ENCODE measurements around the gene EFCAB6.

EFCAB6 gene

GRCh38 chr22:43814264-43814663 is 2.2 kb upstream of the EFCAB6 start:
- TF ChIP-seq RAD21 (IDR thresholded peaks at IDR 0.05; ENCODE audit: low read depth) (no peak), YY1 (IDR thresholded peaks at IDR 0.05; ENCODE audit: low read depth) (no peak), CREB1 (IDR thresholded peaks at IDR 0.05; ENCODE audit: low read depth) (no peak), EP300 (IDR thresholded peaks at IDR 0.05; ENCODE audit: borderline replicate concordance) (no peak), TCF12 (IDR thresholded peaks at IDR 0.05; ENCODE audit: low read depth) (no peak), FOXM1 (IDR thresholded peaks at IDR 0.05; ENCODE audit: borderline replicate concordance, low read depth) (no peak), ZBTB7A (IDR thresholded peaks at IDR 0.05; ENCODE audit: low read depth) (no peak), TAF1 (IDR thresholded peaks at IDR 0.05; ENCODE audit: low read depth) (no peak), NFIC (IDR thresholded peaks at IDR 0.05) (no peak), CEBPB (IDR thresholded peaks at IDR 0.05) (no peak), EGR1 (IDR thresholded peaks at IDR 0.05) (no peak), TEAD4 (IDR thresholded peaks at IDR 0.05) (no peak), REST (IDR thresholded peaks at IDR 0.05; ENCODE audit: low read depth) (no peak)
- TF ChIP-seq, protein P1, sequence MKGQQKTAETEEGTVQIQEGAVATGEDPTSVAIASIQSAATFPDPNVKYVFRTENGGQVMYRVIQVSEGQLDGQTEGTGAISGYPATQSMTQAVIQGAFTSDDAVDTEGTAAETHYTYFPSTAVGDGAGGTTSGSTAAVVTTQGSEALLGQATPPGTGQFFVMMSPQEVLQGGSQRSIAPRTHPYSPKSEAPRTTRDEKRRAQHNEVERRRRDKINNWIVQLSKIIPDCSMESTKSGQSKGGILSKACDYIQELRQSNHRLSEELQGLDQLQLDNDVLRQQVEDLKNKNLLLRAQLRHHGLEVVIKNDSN (IDR thresholded peaks at IDR 0.05) = no peak
- TF ChIP-seq, protein P2, sequence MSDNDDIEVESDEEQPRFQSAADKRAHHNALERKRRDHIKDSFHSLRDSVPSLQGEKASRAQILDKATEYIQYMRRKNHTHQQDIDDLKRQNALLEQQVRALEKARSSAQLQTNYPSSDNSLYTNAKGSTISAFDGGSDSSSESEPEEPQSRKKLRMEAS (IDR thresholded peaks at IDR 0.05) = no peak

DNA sequence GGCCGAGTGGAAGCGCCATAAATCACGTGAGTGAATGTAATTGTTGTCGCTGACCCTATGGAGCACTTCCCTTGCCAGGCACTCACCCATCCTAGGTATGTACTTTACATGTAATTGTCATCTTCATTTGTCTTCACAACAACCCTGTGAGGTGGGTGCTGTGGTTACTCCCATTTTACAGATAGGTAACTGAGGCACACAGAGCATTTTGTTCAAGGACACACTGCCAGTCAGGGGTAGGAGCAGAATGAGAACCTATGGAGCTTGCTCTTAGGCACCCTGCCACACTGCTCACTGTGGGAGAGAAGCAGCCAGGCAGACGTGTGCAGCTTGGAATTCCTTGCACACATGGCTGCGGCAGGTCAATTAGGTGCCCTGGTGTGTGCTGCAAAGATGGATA is 785 bp upstream of the EFCAB6 start:
- TF ChIP-seq TCF12 (IDR thresholded peaks at IDR 0.05; ENCODE audit: low read depth) (no peak), CREB1 (IDR thresholded peaks at IDR 0.05; ENCODE audit: low read depth) (no peak), CEBPB (IDR thresholded peaks at IDR 0.05) (no peak), FOXM1 (IDR thresholded peaks at IDR 0.05; ENCODE audit: borderline replicate concordance, low read depth) (no peak), TAF1 (IDR thresholded peaks at IDR 0.05; ENCODE audit: low read depth) (no peak), YY1 (IDR thresholded peaks at IDR 0.05; ENCODE audit: low read depth) (no peak), NFIC (IDR thresholded peaks at IDR 0.05) (no peak), EGR1 (IDR thresholded peaks at IDR 0.05) (no peak), TEAD4 (IDR thresholded peaks at IDR 0.05) (no peak), ZBTB7A (IDR thresholded peaks at IDR 0.05; ENCODE audit: low read depth) (no peak), EP300 (IDR thresholded peaks at IDR 0.05; ENCODE audit: borderline replicate concordance) (no peak), RAD21 (IDR thresholded peaks at IDR 0.05; ENCODE audit: low read depth) (no peak), REST (IDR thresholded peaks at IDR 0.05; ENCODE audit: low read depth) (no peak)
- TF ChIP-seq, protein P2 (IDR thresholded peaks at IDR 0.05) = no peak
- TF ChIP-seq, protein P1 (IDR thresholded peaks at IDR 0.05) = no peak

DNA sequence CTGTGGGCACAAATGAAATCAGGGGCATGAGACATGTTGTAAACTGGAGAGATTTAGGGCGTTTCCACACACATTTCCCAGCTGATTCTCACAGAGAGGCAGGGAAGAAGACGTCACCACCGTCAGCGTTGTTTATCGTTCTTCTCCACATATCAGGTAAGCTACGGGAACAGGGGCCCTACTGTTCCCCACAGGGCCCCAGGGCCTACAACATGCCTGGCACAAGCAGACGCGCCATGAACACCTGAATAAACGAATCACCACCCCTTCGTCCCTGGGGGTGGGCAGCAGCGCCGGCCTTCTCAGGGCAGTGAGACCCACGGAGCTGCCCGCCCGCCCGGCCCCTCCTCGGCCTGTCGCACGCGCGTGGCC is 342 bp downstream of the EFCAB6 start:
- TF ChIP-seq, protein P2 (IDR thresholded peaks at IDR 0.05) = no peak
- TF ChIP-seq CREB1 (IDR thresholded peaks at IDR 0.05; ENCODE audit: low read depth) (no peak), RAD21 (IDR thresholded peaks at IDR 0.05; ENCODE audit: low read depth) (no peak), TEAD4 (IDR thresholded peaks at IDR 0.05) (no peak), EP300 (IDR thresholded peaks at IDR 0.05; ENCODE audit: borderline replicate concordance) (no peak), REST (IDR thresholded peaks at IDR 0.05; ENCODE audit: low read depth) (no peak), EGR1 (IDR thresholded peaks at IDR 0.05) (no peak), CEBPB (IDR thresholded peaks at IDR 0.05) (no peak), ZBTB7A (IDR thresholded peaks at IDR 0.05; ENCODE audit: low read depth) (no peak)
- TF ChIP-seq, protein P1 (IDR thresholded peaks at IDR 0.05) = no peak

Measured in Ishikawa (cell line).